Left lobe of liver (tissue), 2 donors: ENCODE data around the gene SIAH1. TPM values are rescaled to one million over a fixed set of nuclear protein-coding genes. Genes with fewer than 3 reads are reported as not detected.
"Not testable (repeated sequence)": the region's sequence is repeated elsewhere in the genome, so short reads cannot be mapped to it uniquely, and the experiment has no call there.

Experiments
- ATAC-seq: fragments of 200-7000 bp; cut with Tn5 transposase; one replicate; pipeline ENCODE4 v1.9.1; 2020; ENCODE audit warnings: mild to moderate bottlenecking, moderate library complexity
- DNase-seq: peaks from one replicate; pipeline ENCODE4 v3.0.0-alpha.2; 2020; ENCODE audit warnings: low spot score
- total RNA-seq: library from RNA; stranded (reverse); gene quantifications from one replicate; pipeline ENCODE4 v1.2.1, GENCODE V29; 2021
- donor health status: DM: no; HTN: no; CAD: no; lungs with moderate emphysema.
- donor health status: DM: no; HTN: yes; CAD: no.

Gene SIAH1
- total RNA-seq, 1 donor from 2014 or later = 6.9 TPM

- DNase-seq = peak; percentile 40
- ATAC-seq = peak; percentile 58
These were observed 8.5 kb upstream of the SIAH1 start for GRCh38 chr16:48393485-48394354.

- DNase-seq (no peak), ATAC-seq (no peak)
These were observed 7.2 kb upstream of the SIAH1 start for GRCh38 chr16:48392407-48392806.

DNA sequence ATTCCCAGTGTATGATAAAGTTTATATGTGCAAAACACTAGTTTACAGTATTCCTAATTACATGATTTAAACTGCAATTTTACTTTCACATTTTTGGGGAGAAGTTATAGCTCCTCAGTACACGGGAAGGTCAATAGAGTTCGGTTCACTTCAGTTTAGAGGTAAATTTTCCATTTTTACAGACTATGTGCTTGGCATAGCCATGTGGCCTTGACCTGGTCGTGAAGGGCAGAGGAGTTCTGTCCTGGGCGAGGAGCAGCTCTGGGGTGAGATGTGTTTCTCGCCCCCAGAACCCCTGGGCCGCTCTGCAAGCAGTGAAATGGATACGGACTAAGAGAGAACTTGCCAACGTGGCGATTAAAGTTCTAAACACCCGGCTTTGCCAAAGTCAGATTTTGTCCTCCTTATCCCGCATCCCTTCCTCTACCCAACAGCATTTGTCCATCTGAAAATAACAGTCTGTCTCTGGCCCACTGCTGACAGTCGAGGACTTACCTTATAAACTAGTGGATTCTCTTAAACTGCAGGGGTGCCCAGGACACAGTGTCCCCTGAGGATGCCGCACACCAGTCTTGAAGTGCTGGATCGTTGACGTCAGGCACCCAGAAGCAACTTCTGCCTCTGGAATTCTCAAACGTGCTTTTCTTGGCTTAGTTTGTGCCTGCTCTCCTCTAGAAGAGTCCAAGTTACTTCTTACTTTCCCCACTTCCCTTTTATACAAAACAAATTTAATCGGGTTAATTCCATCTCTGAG lies 1.5 kb upstream of the SIAH1 start:
- DNase-seq (no peak), ATAC-seq (no peak)

DNA sequence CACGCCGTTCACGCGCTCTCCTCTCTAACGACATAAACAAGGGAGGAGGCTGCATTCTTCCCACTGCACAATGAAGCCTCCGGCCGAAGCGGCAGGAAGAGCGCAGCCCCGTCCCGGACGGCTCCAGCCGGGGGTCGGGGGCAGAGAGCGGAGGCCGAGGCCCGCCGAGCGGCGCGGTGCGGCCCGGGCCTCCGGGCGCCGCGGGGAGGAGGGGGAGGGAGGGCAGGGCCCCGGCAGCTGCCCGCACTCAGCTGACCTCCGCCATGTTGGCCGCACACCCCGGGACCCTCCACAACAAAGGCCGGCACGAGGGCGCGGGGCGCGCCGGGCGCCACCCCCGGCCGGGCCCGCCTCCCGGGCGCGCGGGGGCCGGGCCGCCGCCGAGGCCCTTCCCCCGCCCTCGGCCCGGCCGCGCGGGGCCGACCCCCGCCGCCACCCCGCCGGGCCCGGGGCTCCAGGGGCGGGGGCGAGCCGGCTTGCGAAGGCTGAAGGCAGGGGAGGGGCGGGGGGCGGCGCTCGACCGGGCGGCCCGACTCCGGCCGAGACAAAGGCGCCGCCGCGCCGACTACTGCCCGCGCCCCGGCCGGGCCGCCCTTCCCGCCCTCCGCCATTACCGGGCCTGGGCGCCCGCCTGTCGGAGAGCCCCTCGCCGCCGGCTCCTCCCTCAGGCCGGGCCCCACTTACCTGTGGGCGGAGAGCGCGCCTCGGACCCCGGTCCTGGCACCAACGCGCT lies 527 bp downstream of the SIAH1 start:
- DNase-seq = peak; percentile 73
- peak; percentile 64 for ATAC-seq

GRCh38 chr16:48383877-48384519 lies 1.2 kb downstream of the SIAH1 start:
- peak; percentile 59 for DNase-seq
- peak; percentile 32 for ATAC-seq

DNA sequence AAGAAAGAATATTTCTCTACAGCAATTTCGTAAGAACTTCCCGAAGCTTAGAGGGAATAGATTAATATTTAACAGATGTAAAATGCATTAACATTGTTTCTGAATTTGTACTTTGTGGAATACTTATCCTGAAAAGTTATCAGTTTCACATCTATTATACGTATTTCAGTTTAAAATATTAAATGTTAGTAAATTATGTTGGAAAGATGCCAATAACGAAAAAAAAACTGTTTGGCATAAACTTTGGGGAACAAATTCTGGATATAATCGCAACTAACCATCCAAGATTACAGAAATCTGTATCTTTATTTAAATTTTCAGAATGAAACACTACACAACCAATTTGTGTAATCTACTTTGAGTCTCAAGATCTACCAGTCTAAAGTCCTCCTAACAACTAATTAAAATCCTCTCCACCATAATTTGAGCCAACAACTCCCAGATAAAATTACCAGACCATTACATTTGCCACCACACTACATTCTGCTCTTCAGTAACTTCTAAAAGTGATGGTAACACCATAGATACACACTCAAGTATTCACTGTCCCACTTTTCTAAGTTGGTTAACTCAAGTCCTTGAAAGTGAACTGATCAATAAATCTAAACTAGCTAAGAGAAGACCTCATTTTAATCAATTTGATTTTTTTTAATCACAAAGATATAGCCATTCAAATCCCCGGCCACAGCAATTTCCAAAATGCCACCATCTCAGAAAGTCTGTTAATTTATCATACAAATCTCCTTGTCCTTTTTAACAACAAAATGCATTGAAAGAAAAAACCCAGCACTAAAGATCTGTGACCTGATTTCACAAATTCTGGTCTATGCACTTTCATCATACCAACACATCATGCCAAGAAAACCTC lies 2.0 kb downstream of the SIAH1 start:
- no peak for DNase-seq
- ATAC-seq = no peak

DNA sequence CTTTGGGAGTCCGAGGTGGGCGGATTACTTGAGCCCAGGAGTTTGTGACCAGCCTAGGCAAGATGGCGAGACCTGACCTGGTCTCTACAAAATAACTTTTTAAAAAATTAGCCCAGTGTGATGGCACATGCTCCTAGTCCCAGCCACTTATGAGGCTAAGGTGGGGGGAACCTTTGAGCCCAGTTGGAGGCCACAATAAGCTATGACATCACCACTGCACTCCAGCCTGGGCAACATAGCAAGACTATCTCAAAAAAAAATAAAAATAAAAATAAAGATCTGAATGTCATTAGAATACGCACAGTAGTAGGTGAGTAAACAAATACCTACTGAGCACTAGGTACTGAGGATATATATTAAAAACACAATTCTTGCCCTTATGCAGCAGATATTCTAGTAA lies 3.1 kb downstream of the SIAH1 start:
- no peak for DNase-seq
- no peak for ATAC-seq

- DNase-seq = no peak
- ATAC-seq = no peak
These were observed 4.0 kb downstream of the SIAH1 start for GRCh38 chr16:48381201-48381600.

DNA sequence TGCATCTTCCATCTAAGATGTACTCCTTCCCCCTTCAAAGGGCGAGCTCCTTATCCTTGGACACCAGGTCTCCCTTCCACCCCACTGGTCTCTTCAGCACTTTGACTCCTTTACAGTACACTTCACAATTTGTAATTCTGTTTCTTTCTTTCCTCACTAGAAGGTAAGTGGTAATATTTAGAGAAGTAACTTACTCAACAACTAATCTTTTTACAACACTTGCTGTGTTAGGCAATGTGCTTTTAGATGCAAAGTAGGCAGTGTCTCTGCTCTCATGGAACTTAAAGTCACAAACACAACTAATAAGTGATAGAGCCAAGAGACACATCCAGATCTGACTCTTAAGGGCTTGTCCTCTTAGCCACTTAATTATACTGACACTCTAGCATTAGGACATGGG lies 6.4 kb downstream of the SIAH1 start:
- ATAC-seq = peak; percentile 56
- no peak for DNase-seq

- ATAC-seq (no peak), DNase-seq (no peak)
These were observed 6.9 kb downstream of the SIAH1 start for GRCh38 chr16:48378276-48378675.

- DNase-seq, ATAC-seq: not testable (repeated sequence)
These were observed 7.9 kb downstream of the SIAH1 start for GRCh38 chr16:48377301-48377700.

GRCh38 chr16:48374255-48374654 lies 11.0 kb downstream of the SIAH1 start:
- ATAC-seq (no peak), DNase-seq (no peak)

DNA sequence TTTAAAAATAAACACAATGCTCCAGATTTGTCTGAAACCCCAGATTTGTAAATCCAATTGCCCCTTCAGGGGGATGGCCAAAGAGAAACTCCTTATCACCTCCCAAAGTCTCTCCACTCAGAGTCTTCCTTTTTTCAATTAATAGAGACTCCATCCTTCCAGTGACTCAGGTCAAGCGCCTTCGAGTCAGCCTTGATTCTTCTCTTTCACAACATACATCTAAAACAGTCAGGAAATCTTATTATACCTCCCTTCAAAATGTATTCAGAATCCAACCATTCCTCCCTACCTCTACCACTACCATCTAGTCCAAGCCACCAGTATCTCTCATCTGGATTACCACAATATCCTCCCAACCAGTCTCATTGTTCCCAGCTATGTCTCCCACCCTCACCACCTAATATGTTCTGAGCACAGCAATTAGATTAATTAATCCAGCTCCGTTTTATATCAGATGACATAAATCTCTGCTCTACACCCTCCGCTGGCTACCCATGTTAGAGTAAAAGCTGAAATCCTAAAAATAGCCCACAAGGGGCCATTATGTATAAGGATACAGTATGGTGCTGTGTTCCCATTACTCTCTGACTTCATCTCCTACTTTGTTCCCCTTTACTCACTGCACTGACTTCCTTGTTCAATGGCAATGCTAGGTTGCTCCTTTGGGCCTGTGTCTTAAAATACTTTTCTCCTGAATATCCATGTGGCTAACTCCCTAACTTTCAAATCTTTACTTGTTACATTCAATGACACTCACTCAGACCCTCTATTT lies 11.8 kb downstream of the SIAH1 start:
- DNase-seq = no peak
- peak; percentile 21 for ATAC-seq

- DNase-seq (no peak), ATAC-seq (no peak)
These were observed 12.5 kb downstream of the SIAH1 start for GRCh38 chr16:48372744-48373143.

- DNase-seq (no peak), ATAC-seq (no peak)
These were observed 13.8 kb downstream of the SIAH1 start for GRCh38 chr16:48371393-48371780.

DNA sequence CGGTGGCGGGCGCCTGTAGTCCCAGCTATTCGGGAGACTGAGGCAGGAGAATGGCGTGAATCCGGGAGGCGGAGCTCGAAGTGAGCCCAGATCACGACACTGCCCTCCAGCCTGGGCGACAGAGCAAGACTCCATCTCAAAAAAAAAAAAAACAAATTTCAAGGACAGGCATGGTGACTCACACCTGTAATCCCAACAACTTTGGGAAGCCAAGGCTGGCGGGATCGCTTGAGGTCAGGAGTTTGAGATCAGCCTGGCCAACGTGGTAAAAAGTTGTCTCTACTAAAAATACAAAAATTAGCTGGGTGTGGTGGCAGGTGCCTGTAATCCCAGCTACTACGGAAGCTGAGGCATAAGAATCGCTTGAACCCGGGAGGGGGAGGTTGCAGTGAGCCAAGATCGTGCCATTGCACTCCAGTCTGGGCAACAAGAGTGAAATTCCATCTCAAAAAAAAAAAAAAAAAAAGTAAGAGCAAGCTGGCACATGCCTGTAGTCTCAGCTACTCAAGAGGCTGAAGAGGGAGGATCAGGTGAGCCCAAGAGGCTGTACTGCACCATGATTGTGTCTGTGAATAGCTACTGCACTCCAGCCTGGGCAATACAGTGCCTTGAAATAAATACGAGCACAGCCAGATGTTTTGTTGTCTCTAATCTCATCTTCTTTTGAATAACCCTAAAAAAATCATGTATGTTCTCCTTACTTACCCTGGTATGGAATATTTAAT lies 14.4 kb downstream of the SIAH1 start:
- not testable (repeated sequence) for DNase-seq, ATAC-seq

DNA sequence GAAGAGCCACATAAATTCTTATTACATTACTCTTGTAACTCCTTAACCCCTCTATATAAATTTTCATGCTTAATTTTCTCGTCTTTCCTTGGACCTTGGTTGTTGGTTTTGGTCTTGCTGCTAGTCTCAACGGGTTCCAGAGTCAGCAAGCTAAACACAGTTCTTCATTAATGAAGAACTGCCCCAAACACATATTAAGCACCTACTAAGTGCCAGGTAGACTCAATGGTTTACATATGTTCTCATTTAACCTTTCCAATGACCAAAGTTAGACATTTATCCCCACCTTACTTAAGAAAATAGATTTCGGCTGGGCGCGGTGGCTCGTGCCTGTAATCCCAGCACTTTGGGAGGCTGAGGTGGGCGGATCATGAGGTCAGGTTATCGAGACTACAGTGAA lies 15.0 kb downstream of the SIAH1 start:
- DNase-seq (no peak), ATAC-seq (no peak)

- no peak for ATAC-seq
These were observed 15.4 kb downstream of the SIAH1 start for GRCh38 chr16:48369765-48370164.

More at GRCh38 chr16:48369765-48370164, 15.4 kb downstream of the SIAH1 start:
- DNase-seq = no peak
